ENCODE measurements around the gene WDR45B.

WDR45B gene

GRCh38 chr17:82596296-82596695 is 51.9 kb downstream of the WDR45B start:
- H3K9me3 ChIP-seq, result no peaks in the 10 kb centered on the region
- peaks cover 0 to 38% (median 28%) of the 10 kb centered on the region in 4 donors for H3K4me1 ChIP-seq
- no peak overlapping the region for H3K4me3 ChIP-seq
- intact Hi-C loops (cut with DNase I; ENCODE audit: low total_unique reads), result loop anchor here (10.0 kb wide), 1 partner anchor 99 kb away; the partner anchor contains the start of gene RAB40B
- no peak for DNase-seq
- peaks cover 24 to 59% (median 35%) of the 10 kb centered on the region in 3 donors for H3K36me3 ChIP-seq
- no peaks in the 10 kb centered on the region for H3K27me3 ChIP-seq
- no peak overlapping the region for H3K27ac ChIP-seq
- no peak for TF ChIP-seq CTCF (IDR thresholded peaks at IDR 0.05)

GRCh38 chr17:82595893-82596292 is 52.4 kb downstream of the WDR45B start:
- intact Hi-C loops (cut with DNase I; ENCODE audit: low total_unique reads), result loop anchor here (10.0 kb wide), 1 partner anchor 99 kb away; the partner anchor contains the start of gene RAB40B
- H3K36me3 ChIP-seq, result peaks cover 21 to 54% (median 31%) of the 10 kb centered on the region in 3 donors
- no peak overlapping the region for H3K4me3 ChIP-seq
- no peak for TF ChIP-seq CTCF (IDR thresholded peaks at IDR 0.05)
- H3K9me3 ChIP-seq, result no peaks in the 10 kb centered on the region
- no peaks in the 10 kb centered on the region for H3K27me3 ChIP-seq
- DNase-seq, result no peak
- peaks cover 0 to 42% (median 32%) of the 10 kb centered on the region in 4 donors for H3K4me1 ChIP-seq
- no peak overlapping the region for H3K27ac ChIP-seq

- Histone ChIP-seq H3K4me1 (peaks cover 0 to 44% (median 35%) of the 10 kb centered on the region in 4 donors), H3K27me3 (no peaks in the 10 kb centered on the region), H3K36me3 (peaks cover 17 to 41% (median 21%) of the 10 kb centered on the region in 3 donors), H3K27ac (no peak overlapping the region), H3K9me3 (no peaks in the 10 kb centered on the region), H3K4me3 (no peak overlapping the region)
- DNase-seq, result no peak
- intact Hi-C loops (cut with DNase I; ENCODE audit: low total_unique reads), result loop anchor here (10.0 kb wide), 1 partner anchor 100 kb away; the partner anchor contains the start of gene RAB40B
- no peak for TF ChIP-seq CTCF (IDR thresholded peaks at IDR 0.05)
Observed at GRCh38 chr17:82594571-82594970, 53.7 kb downstream of the WDR45B start.

- Histone ChIP-seq H3K27ac (peak overlapping the region; percentile 88 to 90), H3K27me3 (no peaks in the 10 kb centered on the region), H3K4me1 (peaks cover 0 to 44% (median 35%) of the 10 kb centered on the region in 4 donors), H3K36me3 (peaks cover 15 to 37% (median 21%) of the 10 kb centered on the region in 3 donors), H3K4me3 (peak overlapping the region; percentile 59 to 80), H3K9me3 (no peaks in the 10 kb centered on the region)
- DNase-seq, result no peak
- intact Hi-C loops (cut with DNase I; ENCODE audit: low total_unique reads), result loop anchor here (10.0 kb wide), 1 partner anchor 101 kb away; the partner anchor contains the start of gene RAB40B
- TF ChIP-seq CTCF (IDR thresholded peaks at IDR 0.05), result no peak
Observed at GRCh38 chr17:82593590-82594087, 54.6 kb downstream of the WDR45B start.

GRCh38 chr17:82592767-82593589 is 55.3 kb downstream of the WDR45B start:
- intact Hi-C loops (cut with DNase I; ENCODE audit: low total_unique reads), result loop anchor here (10.0 kb wide), 1 partner anchor 102 kb away; the partner anchor contains the start of gene RAB40B
- no peaks in the 10 kb centered on the region for H3K27me3 ChIP-seq
- peak overlapping the region; percentile 88 to 90 for H3K27ac ChIP-seq
- peaks cover 0 to 44% (median 35%) of the 10 kb centered on the region in 4 donors for H3K4me1 ChIP-seq
- H3K36me3 ChIP-seq, result peaks cover 14 to 38% (median 21%) of the 10 kb centered on the region in 3 donors
- no peaks in the 10 kb centered on the region for H3K9me3 ChIP-seq
- TF ChIP-seq CTCF (IDR thresholded peaks at IDR 0.05), result no peak
- peak overlapping the region; percentile 59 to 80 for H3K4me3 ChIP-seq
- peak; percentile 71 to 91 for DNase-seq
